B cell (primary cell): Measurements from ENCODE around the gene TUBA4A.

Experiments used
- EZH2 ChIP-seq: IDR thresholded peaks from 2 replicates; pipeline ENCODE4 v1.6.1; 2012; ENCODE audit warnings: borderline replicate concordance, low read depth, mild to moderate bottlenecking, moderate library complexity, low read length; ENCODE audit not compliant: insufficient read depth, poor library complexity, severe bottlenecking
- TF ChIP-seq, protein P1 (sequence below): fragments of 200-600 bp; IDR thresholded peaks from one replicate; pipeline ENCODE4 v1.8.0; 2022; ENCODE audit warnings: antibody characterized with exemption, mild to moderate bottlenecking

- TF ChIP-seq, protein P1, sequence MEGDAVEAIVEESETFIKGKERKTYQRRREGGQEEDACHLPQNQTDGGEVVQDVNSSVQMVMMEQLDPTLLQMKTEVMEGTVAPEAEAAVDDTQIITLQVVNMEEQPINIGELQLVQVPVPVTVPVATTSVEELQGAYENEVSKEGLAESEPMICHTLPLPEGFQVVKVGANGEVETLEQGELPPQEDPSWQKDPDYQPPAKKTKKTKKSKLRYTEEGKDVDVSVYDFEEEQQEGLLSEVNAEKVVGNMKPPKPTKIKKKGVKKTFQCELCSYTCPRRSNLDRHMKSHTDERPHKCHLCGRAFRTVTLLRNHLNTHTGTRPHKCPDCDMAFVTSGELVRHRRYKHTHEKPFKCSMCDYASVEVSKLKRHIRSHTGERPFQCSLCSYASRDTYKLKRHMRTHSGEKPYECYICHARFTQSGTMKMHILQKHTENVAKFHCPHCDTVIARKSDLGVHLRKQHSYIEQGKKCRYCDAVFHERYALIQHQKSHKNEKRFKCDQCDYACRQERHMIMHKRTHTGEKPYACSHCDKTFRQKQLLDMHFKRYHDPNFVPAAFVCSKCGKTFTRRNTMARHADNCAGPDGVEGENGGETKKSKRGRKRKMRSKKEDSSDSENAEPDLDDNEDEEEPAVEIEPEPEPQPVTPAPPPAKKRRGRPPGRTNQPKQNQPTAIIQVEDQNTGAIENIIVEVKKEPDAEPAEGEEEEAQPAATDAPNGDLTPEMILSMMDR, result peak; percentile 98
- no peak for TF ChIP-seq EZH2
These were observed 24.3 kb upstream of the TUBA4A start for GRCh38 chr2:219277703-219278654.
